Nephron progenitor cell (in vitro differentiated cells): ENCODE data around the gene ALDH1B1.
A peak's percentile ranks its signal among the peaks of the same experiment; 100 is the strongest.
"Not testable (repeated sequence)": the region's sequence is repeated elsewhere in the genome, so short reads cannot be mapped to it uniquely, and the experiment has no call there.

Experiments
- DNase-seq: peaks from one replicate; pipeline ENCODE4 v3.0.0; 2021
- H3K27ac Mint-ChIP-seq: 2 replicates; pipeline ENCODE4 v1.8.0; 2021; ENCODE audit warnings: mild to moderate bottlenecking, moderate library complexity, mixed read lengths
- H3K27me3 Mint-ChIP-seq: 2 replicates; pipeline ENCODE4 v1.8.0; 2021; ENCODE audit warnings: mild to moderate bottlenecking, low read depth, mixed read lengths; ENCODE audit not compliant: poor library complexity
- H3K36me3 Mint-ChIP-seq: 2 replicates; pipeline ENCODE4 v1.8.0; 2021; ENCODE audit warnings: low read depth, mixed read lengths
- H3K4me1 Mint-ChIP-seq: 2 replicates; pipeline ENCODE4 v1.8.0; 2021; ENCODE audit warnings: mixed read lengths
- H3K4me3 Mint-ChIP-seq: 2 replicates; pipeline ENCODE4 v1.8.0; 2021; ENCODE audit warnings: mild to moderate bottlenecking, moderate library complexity, mixed read lengths
- H3K9me3 Mint-ChIP-seq: 2 replicates; pipeline ENCODE4 v1.8.0; 2021; ENCODE audit warnings: mild to moderate bottlenecking, moderate library complexity, mixed read lengths
- TF ChIP-seq, protein P1 (sequence below): fragments of 200-600 bp; sonication (generic); IDR thresholded peaks from 2 replicates; pipeline ENCODE4 v1.5.0; 2021; ENCODE audit warnings: antibody characterized with exemption

ALDH1B1 gene

DNA sequence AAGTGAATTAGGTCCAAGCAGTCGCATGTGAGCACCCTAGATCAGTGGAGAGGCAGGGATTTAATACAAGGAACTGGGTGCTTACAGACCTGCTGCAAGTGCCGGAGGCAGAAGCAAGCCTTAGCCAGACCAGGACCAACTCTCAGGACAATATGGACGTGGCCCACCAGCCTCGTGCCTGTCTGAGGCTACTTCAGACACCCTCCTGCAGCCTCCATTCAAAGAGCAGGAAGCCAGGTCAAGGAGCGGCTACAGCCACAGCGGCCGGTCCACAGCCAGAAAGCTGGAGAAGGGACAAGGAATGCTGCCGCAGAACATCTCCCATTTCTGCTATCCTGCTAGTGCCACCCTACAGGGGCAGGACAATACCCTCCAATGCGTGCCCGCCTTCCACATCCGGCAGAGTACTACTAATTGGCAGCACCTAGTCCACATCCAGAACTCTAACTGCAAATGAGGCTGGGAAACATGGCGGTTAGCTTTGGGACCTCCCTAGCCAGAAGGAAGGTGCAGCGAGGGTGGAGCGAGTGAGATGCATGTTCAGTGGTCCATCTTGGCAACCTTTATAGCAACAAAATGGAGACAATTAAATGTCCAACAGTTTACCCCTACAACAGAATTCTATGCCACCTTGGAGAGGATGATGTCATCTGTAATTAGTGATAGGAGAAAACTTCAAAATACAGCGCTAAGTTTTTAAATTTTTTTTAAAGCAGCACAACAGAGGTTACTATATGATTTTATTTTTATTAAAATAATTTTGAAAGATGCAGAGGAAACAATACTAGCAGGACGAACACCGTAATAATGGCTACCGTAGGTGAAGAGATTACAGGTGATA lies 1.0 kb upstream of the ALDH1B1 start:
- TF ChIP-seq, protein P1, sequence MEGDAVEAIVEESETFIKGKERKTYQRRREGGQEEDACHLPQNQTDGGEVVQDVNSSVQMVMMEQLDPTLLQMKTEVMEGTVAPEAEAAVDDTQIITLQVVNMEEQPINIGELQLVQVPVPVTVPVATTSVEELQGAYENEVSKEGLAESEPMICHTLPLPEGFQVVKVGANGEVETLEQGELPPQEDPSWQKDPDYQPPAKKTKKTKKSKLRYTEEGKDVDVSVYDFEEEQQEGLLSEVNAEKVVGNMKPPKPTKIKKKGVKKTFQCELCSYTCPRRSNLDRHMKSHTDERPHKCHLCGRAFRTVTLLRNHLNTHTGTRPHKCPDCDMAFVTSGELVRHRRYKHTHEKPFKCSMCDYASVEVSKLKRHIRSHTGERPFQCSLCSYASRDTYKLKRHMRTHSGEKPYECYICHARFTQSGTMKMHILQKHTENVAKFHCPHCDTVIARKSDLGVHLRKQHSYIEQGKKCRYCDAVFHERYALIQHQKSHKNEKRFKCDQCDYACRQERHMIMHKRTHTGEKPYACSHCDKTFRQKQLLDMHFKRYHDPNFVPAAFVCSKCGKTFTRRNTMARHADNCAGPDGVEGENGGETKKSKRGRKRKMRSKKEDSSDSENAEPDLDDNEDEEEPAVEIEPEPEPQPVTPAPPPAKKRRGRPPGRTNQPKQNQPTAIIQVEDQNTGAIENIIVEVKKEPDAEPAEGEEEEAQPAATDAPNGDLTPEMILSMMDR: no peak
- peaks cover 22% of the 10 kb centered on the region for H3K36me3 Mint-ChIP-seq
- H3K27ac Mint-ChIP-seq: no peak overlapping the region
- peaks cover 55% of the 10 kb centered on the region for H3K4me1 Mint-ChIP-seq
- peak overlapping the region; percentile 95 for H3K4me3 Mint-ChIP-seq
- no peak for DNase-seq
- H3K27me3 Mint-ChIP-seq: peaks cover 17% of the 10 kb centered on the region
- H3K9me3 Mint-ChIP-seq: no peaks in the 10 kb centered on the region

DNA sequence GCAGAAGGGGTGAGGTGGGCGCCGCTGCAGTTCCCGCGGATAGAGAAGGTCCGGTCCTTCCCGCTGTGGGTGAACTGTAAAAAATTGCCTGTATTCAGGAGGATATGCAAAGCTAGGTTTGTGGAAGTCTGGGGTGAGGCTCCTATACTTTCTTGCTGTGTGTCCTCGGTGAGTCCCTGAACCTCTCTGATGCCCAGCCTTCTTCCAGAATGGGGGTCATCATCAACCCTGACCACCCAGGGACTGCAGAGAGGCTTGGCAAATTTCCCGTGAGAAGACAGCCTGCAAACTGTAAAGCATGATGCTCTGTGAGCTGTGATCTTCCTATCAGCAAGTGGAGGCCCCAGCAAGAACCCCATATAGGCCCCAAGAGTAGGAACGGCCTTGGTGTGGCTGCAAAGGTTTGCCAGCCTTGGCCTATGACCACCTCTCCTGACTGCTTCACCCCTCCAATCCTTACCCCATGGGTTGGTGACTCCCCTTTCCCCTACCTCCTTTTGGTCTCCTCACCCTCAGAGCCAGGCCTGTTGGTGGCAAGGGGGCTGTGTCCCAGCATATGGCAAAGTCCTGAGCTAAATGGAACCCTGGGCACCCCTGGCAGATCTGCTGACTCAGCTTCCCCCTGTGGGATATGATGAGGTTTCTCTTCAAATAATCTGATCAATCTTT lies 760 bp downstream of the ALDH1B1 start:
- Mint-ChIP-seq H3K27ac (no peak overlapping the region), H3K4me1 (peaks cover 55% of the 10 kb centered on the region)

DNA sequence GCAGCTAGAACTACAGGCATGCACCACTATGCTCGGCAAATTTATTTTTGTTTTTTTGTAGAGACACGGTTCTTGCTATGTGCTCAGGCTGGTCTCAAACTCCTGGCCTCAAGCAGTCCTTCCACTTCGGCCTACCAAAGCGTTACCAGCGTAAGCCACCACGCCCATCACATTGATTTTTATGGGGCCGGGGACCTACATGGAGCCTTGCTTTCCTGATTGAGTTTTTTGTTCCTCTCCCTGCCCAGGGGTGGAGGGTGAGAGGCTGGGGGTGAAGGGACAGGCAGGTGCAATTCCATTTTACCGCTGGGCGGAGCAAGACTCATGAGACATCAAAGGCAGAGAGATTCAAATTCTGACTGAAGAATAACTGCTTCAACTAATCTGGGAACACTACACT lies 1.9 kb downstream of the ALDH1B1 start:
- H3K4me3 Mint-ChIP-seq: peak overlapping the region; percentile 95
- no peak for DNase-seq
- peaks cover 50% of the 10 kb centered on the region for H3K36me3 Mint-ChIP-seq
- H3K4me1 Mint-ChIP-seq: peaks cover 46% of the 10 kb centered on the region
- peaks cover 8% of the 10 kb centered on the region for H3K27me3 Mint-ChIP-seq
- peak overlapping the region; percentile 64 for H3K27ac Mint-ChIP-seq
- TF ChIP-seq, protein P1: no peak
- no peaks in the 10 kb centered on the region for H3K9me3 Mint-ChIP-seq

More for the DNA sequence above, 760 bp downstream of the ALDH1B1 start:
- H3K27me3 Mint-ChIP-seq: peaks cover 10% of the 10 kb centered on the region
- TF ChIP-seq, protein P1: no peak
- H3K36me3 Mint-ChIP-seq: peaks cover 39% of the 10 kb centered on the region
- no peak for DNase-seq
- no peaks in the 10 kb centered on the region for H3K9me3 Mint-ChIP-seq
- H3K4me3 Mint-ChIP-seq: peak overlapping the region; percentile 95

DNA sequence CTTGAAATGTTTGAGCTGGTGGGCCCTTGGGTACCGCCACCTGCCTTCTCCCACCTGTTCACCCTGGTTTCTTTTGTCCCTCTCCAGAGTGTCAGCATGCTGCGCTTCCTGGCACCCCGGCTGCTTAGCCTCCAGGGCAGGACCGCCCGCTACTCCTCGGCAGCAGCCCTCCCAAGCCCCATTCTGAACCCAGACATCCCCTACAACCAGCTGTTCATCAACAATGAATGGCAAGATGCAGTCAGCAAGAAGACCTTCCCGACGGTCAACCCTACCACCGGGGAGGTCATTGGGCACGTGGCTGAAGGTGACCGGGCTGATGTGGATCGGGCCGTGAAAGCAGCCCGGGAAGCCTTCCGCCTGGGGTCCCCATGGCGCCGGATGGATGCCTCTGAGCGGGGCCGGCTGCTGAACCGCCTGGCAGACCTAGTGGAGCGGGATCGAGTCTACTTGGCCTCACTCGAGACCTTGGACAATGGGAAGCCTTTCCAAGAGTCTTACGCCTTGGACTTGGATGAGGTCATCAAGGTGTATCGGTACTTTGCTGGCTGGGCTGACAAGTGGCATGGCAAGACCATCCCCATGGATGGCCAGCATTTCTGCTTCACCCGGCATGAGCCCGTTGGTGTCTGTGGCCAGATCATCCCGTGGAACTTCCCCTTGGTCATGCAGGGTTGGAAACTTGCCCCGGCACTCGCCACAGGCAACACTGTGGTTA lies 3.3 kb downstream of the ALDH1B1 start:
- Mint-ChIP-seq H3K27me3 (peaks cover 6% of the 10 kb centered on the region), H3K4me1 (peaks cover 37% of the 10 kb centered on the region), H3K27ac (no peak overlapping the region), H3K4me3 (no peak overlapping the region), H3K9me3 (no peaks in the 10 kb centered on the region), H3K36me3 (peaks cover 52% of the 10 kb centered on the region)
- no peak for DNase-seq
- TF ChIP-seq, protein P1: no peak

DNA sequence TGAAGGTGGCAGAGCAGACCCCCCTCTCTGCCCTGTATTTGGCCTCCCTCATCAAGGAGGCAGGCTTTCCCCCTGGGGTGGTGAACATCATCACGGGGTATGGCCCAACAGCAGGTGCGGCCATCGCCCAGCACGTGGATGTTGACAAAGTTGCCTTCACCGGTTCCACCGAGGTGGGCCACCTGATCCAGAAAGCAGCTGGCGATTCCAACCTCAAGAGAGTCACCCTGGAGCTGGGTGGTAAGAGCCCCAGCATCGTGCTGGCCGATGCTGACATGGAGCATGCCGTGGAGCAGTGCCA lies 3.8 kb downstream of the ALDH1B1 start:
- Mint-ChIP-seq H3K27me3 (peaks cover under 1% of the 10 kb centered on the region), H3K4me1 (peaks cover 31% of the 10 kb centered on the region), H3K27ac (no peak overlapping the region), H3K4me3 (no peak overlapping the region), H3K36me3 (peaks cover 52% of the 10 kb centered on the region), H3K9me3 (no peaks in the 10 kb centered on the region)
- TF ChIP-seq, protein P1: no peak
- DNase-seq: no peak

DNA sequence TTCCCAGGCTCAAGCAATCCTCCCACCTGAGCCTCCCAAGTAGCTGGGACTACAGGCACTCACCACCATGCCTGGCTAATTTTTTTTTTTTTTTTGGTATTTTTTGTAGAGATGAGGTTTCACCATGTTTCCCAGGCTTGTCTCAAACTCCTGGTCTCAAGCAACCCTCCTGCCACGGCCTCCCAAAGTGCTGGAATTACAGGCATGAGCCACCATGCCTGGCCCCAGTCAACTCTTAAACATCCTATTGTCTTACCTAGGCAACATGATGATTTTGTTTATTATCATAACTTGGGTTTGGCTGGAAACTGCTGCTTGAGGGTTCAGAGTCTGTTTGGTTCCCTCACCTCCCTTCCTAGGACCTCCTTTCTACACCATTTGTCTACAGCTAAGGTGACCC lies 6.7 kb downstream of the ALDH1B1 start:
- H3K9me3 Mint-ChIP-seq, DNase-seq, H3K4me3 Mint-ChIP-seq, H3K27ac Mint-ChIP-seq, H3K27me3 Mint-ChIP-seq: not testable (repeated sequence)
- H3K36me3 Mint-ChIP-seq: peaks cover 52% of the 10 kb centered on the region
- peaks cover 22% of the 10 kb centered on the region for H3K4me1 Mint-ChIP-seq
